ENCODE measurements around the gene SACS.

DNA sequence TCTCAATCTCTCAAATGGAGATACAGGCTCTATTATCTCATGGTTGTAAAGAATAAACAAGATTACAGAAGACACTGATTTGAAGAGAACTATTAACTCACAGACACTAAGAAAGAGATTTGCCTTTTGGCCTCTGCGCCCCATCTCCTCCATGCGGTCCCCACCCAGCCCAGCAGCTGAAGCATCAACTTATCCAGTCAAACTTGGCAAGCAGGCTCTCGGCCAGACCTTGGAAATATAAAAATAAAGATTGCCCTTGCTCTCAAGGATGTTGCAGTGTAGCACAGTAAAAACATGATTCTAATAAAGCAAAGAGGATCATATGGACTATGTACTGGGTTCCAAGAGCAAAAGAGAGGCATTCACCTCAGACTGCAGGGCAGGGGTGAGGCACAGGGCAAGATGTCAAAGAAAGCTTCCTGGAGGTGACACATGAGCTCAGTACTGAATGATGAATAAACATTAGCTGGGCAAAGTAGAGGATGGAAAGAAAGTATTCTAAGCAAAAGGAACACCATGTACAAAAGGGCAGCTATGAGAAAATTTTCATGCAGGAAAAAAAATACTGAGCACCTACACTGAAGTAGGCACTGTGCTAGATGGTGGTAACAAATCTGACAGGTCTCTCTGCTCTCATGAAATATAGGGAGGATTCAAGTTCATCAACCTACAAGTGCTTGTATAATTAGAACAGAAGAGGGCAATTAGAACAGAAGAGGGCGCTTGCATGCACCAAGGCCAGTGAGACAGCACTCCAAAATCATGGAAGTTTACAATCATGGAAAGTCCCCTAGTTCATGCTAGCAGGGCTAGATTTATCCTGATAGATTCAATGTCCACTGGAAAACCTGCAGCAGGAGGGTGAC, 85.0 kb downstream of the SACS start:
- TF ChIP-seq, protein P1, sequence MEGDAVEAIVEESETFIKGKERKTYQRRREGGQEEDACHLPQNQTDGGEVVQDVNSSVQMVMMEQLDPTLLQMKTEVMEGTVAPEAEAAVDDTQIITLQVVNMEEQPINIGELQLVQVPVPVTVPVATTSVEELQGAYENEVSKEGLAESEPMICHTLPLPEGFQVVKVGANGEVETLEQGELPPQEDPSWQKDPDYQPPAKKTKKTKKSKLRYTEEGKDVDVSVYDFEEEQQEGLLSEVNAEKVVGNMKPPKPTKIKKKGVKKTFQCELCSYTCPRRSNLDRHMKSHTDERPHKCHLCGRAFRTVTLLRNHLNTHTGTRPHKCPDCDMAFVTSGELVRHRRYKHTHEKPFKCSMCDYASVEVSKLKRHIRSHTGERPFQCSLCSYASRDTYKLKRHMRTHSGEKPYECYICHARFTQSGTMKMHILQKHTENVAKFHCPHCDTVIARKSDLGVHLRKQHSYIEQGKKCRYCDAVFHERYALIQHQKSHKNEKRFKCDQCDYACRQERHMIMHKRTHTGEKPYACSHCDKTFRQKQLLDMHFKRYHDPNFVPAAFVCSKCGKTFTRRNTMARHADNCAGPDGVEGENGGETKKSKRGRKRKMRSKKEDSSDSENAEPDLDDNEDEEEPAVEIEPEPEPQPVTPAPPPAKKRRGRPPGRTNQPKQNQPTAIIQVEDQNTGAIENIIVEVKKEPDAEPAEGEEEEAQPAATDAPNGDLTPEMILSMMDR (IDR thresholded peaks at IDR 0.05; ENCODE audit: low read length): no peak
- TF ChIP-seq EZH2 (IDR thresholded peaks at IDR 0.05; ENCODE audit: borderline replicate concordance, low read length): no peak

Measured in OCI-LY1 (cell line).